Cerebellar nuclear complex (tissue), 1 donor: ENCODE data around the gene CCDC187.

Experiments
- DNase-seq, 2 experiments: peaks; one replicate each; lab custom pipeline; 2025; lab: John Stamatoyannopoulos, UW

The CCDC187 gene

DNA sequence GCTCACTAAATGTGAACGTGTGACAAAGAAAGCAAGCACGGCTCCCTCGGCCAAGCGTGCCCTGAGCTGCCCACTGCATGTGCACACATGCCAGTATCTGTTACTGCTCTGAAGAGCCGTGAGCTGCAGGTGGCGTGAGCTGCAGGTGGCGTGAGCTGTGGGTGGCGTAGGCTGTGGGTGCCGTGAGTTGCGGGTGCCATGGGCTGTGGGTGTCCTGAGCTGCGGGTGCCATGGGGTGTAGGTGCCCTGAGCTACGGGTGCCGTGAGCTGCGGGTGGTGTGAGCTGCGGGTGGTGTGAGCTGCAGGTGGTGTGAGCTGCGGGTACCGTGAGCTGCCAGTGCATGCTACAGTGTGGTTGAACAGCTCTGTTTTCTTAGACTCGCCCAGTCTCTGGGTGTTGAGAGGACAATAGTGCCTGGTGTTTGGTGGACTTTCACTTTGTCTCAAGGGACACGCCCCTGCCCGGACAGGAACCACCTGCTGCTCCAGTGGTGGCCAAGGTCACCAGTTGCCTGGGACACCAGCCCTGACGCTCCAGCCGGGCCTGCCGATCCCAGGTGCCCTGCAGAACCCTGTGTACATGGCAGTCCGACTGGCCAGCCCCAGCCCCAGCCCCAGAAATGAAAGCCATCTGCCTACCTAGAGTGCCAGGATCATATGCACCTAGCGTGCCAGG is 6.7 kb downstream of the CCDC187 start:
- peak in 1 of 2 experiments; percentile 36 for DNase-seq

DNA sequence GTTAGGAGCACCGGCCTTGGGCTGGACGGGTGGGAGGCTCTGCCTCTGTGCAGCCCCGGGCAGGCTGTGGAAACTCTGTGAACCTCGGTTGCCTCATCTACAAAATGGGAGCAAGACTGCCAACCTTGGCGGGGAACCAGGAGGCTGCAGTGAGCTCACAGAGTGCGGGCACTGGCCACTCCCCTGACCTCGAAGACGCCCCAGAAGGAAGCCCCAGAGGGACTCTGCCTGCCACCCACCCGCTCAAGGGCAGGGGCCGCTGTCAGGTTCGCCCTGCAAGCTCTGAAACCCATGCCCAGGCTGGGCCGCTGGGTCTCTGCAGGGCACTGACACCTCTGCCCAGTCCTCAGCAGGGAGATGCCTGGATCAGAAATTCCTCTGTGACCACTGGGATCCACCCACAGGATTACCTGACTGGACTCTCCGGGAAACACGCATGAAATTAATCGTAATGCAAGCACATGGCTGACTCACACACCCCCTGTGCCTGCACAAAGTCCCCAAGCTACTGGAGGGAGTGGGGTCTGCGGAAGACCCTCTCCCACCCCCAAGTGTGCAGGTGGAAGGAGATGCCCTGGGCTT is 7.4 kb downstream of the CCDC187 start:
- no peak for DNase-seq

DNA sequence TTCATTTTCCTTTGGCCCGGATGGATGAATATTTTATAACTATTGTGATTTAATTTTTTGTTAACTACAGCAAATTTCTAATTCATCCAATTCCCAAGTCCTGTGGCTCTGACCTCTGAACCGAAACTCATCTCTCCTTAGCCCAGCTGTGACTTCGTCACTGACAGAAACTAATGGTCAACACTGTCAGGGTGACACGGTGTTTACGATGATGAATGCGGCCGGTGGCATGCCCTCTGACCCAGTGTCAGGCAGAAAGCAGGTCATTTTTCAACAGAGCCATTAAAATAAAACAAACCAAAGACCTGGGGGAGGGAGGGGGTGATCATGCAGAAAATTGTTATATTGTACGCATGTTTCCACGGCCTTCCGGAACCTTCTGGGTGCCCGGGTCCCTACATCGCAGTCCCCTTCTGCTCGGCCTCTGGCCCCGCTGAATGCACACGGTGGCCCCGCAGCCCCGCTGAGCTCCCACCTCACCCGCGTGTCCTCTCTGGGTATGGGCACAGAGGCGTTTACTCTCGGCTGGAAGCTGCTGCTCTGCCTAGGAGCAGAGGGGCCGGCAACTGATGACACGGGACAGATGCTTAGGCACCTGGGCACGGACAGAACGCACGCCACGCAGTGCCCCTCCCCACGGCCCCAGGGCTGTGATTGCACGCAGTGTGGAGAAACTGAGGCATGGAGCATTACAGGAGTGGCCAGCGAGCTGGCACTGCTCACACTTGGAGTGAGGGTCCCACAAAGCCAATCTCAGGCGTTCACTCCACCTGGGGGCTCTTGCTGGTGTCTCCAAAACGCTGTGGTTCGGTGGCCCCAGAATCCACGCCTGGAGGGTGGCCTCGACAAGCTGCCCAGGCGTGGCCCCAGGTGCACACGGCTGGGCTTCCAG is 8.1 kb downstream of the CCDC187 start:
- DNase-seq, result no peak

DNA sequence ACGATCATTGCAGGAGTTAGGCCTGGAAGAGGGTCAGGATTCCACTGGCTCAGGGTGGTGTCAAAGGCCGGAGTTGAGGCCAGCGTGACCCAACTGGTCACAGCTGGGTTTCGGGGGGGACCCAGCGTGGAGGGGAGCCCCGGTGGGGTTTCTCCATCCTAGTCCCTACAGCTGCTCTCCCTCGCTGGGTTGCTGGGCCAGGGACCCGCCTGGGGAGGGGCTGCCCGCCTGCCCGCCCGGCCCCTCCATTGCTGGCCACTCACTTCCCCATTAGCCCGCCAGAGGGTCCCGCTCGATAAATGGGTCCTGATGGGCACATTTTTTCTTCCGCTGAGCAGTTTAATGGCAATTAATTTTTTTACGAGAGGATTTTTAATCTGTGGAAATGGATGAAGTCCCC is 8.8 kb downstream of the CCDC187 start:
- DNase-seq, result no peak

DNA sequence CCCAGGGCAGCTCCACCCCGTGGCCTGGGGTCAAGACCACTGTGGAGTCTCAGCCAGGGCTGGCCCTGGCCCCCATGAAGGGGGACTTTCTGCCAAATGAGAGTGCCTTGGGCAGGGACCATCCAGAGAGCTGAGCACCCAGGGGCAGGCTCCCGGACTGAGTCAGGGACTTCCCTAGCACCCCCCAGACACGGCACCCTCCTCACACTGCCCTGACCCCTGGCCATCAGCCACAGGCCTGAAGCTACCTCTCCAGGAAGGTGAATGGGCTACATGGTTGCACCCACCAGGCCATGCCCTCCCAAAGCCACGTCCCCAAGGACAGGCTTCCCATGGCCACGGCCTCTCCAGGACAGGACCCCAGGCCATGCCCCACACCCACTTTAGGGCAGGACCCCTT is 9.5 kb downstream of the CCDC187 start:
- no peak for DNase-seq

DNA sequence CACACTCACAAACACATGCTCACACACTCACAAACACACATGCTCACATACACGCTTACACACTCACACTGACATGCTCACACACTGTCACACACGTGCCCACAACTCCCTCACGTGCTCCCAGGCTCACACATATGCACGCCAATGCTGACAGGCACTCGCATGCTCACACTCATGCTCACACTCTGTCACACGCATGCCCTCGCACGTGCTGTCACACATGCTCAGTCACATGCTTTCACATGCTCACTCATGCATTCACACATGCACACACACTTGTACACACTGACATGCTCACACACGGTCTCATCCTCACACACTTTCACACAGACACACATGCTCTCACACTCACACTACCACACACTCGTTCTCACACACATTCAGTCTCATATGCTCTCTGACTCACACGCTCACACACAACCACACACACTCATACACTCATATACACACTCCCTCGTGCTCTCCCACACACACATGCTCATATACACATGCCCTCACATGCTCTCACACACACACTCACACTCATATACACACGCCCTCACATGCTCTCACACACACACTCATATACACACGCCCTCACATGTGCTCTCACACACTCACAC is 10.3 kb downstream of the CCDC187 start:
- no peak for DNase-seq

DNA sequence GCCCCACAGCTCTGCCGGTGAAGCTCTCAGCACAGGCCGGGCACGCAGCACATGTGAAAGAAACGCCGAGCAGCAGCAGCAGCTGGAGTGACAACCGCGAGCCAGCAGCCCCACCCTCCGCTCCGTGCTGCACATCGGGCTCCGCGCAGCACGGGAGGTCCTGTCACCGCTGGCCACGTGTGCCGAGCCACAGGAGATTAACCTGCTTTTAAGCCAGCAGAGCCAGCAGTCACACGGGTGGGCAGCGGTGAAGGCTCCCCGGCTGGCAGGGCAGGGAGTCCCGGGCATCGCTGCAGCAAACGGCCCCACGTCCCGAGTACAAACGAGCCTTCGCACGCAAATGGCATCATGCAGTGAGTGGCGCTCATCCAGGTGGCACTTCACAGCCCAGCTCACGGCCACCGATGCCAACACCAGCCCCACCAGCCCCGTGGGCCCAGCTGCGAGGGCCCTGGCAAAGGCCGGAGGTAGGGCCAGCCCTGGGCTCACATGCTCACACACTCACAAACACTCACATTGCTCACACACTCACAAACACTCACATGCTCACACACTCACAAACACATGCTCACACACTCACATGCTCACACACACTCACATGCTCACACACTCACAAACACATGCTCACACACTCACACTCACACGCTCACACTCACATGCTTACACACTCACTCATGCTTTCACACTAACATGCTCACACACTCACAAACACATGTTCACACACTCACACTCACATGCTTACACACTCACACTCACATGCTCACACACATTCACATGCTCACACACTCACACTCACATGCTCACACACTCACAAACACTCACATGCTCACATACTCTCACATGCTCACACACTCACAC is 11.1 kb downstream of the CCDC187 start:
- no peak for DNase-seq

DNA sequence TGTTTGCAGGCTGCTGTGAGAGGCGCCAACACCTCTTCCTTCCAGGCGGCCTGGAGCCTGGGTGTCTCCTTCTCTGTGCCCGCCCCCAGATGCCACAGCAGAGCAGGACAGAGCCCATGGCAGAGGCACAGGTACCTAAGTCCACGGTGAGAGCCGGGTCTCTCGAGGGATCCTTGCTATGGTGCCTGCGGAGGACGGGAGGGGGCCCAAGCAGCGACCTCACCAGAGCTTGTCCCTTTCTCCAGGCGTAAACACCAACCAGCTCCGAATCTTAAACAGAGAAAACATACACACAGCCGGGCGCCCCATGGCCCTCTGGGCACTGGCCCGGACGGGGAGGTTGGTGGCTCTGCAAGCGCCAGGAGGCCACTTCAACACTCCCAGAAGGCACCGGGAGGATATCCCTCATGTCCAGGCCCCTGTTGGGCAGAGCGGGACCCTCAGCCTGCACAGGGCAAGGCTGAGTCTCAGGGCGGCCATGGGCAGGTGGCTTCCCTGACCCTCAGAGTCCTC is 11.8 kb downstream of the CCDC187 start:
- no peak for DNase-seq

DNA sequence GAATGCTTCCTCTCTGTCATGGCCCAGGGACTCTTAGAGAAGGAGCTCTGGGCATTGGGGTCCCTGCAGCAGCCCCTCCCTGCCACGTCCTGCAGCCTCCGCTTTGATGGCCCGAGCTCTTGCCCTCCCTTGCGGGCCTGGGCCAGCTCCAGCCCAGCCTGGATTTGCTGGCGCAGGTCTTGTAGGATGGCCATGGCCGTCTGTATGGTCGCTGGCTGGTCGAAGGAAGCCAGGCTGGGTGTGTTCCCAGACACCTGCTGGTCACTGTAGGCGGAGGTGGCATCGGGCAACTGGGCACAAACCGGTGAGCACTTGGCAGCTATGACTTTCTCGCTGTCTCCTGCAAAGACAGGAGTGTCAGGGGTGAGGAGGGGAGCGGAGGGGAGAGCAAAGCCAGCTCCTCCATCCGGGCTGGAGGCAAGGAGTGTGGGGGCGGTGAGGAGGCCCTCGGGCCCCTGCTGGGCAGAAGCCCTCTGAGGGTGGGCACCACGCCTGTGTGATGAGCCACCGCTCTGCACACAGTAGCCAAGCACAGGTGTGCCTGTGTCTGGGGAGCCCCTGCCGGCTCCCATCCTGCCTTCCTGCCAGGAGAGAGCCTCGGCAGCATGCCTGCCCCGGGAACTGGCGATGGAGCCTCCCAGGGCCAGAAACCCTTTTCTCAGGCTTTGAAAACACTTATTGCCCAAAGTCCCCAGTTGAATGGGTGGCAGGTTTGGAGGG is 12.4 kb downstream of the CCDC187 start:
- peak; percentile 45 to 74 for DNase-seq

DNA sequence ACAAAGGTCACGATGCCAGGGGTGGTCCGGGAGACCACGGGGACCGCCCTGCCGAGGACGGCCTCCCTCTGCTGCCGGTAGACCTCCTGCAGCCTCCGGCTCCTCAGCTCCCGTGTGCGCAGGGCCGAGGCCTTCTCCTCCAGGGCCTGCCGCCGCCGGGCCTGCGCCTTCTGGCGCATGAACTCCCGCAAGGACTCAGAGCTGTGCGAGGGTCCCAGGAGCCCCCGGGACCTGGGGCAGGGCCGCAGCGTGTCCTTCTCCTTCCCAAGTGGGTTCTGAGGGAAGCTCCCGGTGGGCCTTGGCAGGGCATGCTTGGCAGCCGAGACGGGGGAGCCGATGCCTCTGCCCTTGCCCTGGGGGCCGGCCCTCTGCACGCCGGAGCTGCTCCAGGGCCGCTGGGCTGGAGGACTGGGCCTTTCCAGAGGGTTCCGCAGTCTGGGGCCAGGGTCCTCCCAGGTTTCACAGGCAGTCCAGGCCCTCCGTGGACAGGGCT is 13.3 kb downstream of the CCDC187 start:
- no peak for DNase-seq

DNA sequence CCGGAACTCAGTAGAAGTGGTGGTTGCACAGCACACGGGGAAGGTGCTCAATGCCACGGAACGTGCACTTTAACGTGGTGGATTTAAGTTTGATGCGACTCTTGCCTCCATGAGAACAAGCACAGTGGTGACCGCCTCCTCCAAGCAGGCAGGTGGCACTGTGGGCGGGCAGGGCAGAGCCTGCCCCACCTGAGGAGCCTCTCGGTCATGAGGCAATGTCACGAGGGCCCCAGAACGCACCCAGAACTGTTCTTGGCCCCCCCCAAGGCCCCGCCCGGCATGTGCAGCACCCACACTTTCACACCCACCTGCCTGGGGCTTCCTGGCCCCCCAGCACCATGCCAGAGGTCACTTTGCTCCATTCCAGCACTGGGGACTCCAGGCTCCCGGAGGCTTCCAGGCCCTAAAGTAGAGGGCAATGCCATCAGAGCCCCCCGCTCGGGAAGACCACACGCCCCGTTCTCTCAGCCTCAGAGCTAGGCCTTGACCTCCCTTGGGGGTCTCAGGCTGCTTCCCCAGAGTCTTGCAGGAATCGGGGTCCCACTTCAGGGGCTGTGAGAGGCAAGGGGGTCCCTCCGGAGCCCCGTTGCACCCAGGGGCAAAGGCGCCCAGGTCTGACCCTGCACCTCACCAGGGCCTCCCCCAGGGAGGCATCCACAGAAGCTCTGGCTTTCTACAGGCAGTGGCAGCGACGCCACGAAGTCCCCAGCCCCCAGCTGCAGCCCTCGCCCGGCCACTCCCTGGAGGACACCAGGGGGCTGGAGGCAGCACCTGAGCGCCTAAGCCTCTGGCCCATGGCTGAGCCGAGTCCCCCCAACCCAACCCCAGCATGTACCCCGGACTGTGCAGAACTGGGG is 14.0 kb downstream of the CCDC187 start:
- no peak for DNase-seq

DNA sequence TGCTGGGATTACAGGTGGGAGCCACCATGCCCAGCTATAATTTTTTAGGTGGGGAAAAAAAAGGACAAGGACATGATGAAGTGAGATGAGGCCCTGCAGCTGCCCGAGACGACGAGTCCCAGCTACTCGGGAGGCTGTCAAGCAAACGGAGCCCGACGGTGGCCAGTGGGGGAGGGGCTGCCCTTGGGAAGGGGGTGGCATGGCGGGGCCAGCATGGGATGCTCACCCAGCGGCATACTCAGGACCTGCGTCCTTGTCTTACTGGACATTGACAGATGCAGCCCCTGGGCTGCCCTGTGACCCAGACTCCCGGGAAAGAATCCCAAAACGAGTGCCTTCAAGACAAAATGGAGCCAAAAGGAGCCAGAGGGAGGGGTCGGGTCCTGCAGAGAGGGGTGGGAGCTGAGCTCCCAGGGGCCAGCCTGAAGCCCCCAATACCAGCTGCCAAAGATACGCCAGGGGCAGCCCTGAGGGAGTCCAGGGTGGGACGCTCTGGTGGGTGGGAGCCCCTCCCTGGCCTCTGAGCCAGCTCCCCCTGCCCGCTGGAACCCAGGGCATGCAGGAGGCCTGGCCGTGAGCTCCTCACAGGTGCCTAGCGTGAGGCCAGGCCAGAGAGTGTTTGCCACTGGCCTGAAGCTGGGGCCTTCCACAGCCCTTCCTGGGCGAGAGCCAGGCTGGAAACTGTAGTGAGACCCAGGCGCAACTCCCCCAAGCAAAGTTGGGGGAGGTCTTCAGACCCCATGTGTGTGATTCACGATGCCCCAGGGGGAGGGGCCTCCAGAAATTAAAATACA is 15.7 kb downstream of the CCDC187 start:
- DNase-seq, result no peak

DNA sequence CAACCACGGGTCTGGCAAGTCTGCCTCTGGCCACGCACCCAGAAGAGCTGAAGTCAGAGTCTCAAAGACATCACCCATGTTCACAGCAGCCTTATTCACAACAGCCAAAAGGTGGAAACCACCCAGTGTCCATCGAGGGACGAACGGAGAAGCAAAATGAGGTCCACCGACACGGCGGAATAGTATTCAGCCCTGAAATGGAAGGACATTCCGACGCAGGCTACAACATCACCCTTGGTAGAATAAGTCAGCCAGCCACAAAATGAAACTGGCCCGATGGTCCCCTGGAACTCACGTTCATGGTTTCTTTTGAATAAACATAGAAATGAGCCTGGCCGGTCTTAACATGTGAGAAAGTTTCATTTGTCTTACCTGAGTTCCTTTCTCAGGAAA is 16.9 kb downstream of the CCDC187 start:
- DNase-seq, result no peak

DNA sequence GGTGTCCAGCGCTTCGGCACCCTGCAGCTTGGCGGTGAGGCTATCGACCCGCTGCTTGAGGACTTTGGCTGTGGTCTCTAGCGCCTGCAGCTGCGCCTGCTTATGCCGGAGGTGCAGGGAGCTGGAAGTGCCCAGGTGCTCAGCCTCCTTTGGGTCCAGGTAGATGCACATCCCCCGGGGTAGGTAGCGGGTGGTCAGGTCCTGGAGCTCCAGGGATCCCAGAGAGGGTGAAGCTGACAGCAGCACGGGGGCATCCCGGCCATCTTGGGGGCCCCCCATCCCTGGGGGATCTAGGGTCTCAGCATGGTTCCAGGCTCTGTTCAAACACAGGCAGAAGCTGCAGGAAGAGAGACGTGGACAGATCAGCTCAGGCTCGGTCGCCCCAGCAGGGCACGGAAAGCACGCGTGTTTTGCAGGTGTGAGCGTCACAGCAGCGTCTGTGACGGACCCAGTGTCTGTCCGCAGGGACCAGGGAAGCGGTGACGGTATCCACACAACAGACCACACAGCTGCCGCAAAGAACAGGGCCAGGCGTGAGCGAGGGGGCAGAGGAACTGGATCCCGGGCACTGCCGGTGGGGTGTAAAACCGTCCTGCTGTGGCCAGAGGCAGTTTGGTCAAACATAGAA is 17.4 kb downstream of the CCDC187 start:
- DNase-seq, result no peak

DNA sequence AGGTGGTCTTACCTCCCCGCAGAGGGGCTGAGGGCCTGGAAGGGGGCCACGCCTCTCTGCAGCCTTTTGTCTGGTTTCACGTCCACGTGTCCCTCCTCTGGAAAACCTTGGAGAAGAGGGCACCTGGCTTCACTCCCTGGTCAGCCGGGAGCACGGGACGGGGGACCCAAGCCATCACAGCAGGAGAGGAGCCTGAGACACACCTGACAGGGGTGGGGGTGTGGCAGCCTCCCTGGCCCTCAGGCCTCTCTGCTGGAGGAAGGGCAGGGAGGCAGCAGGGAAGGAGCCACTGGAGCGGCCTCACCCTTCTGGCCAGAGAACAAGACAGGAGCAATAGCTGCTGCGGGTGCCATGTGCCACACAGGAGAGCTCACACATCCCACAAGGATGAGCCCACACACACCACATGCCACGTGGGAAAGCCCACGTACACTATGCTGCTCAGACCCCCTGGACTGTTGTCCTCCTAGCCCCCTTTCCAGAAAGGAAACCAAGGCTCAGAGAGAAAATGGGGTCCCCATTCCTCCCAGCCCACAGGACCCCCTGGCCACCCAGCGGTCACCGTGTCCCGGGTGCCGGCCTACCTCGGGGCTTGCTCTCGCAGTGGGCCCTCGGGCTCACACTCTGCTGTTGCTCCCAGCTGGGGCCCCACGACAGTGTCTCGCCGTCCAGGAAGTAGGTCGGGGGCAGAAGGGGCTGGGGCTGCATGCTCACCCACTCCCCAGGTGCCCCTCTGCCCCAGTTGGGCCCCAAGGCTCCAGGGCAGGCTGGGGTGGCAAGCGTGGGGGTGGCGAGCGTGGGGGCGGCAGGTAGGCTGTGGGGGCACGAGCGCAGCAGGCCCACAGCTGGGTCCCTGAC is 18.2 kb downstream of the CCDC187 start:
- no peak for DNase-seq

DNA sequence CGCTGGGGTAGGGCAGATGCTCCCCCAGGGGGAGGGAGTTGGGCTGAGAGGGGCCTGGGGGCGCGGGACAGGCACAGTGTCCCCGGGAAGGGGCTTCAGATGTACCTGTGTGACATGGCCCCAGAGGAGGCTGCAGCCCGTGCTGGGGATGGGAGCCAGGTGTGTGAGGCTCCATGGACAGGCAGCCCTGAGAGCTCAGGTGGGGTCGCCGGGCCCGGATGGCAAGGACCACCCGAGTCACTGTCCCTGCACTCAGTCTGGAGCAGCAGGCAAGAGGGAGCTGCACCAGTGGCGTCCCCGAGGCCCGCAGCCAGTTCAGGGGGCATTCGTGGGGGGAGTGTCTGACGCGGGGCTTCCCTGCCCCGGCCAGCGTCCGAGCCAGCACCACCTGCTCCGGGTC is 18.9 kb downstream of the CCDC187 start:
- no peak for DNase-seq

DNA sequence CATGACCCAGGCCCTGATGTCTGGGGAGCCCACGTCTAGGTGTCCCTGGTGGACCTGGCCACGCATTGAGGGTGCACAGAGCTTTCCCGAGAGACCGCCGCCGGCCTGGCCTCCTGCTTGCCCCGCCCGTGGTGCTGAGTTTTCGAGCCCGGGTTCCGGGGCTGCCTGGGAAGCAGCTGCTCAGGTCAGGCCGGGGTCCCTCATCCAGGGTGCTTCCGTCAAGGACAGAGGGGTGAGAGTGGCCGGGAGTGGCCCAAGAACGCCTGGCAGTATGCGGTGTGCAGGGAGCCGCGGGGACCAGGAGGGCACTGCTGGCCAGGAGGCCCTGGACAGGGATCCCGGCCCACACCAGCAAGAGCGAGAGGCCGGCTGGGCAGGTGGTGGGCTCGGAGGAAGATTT is 19.6 kb downstream of the CCDC187 start:
- no peak for DNase-seq
